AG09309 (cell line): Measurements from ENCODE around the gene PTPRN2.
"Not testable (repeated sequence)": the region's sequence is repeated elsewhere in the genome, so short reads cannot be mapped to it uniquely, and the experiment has no call there.

Source experiments
- DNase-seq: peaks from one replicate; pipeline ENCODE4 v3.0.0-alpha.2; 2010; ENCODE audit warnings: low read depth
- H3K4me3 ChIP-seq: 2 replicates; pipeline ENCODE4 v1.5.1; 2011; ENCODE audit warnings: mild to moderate bottlenecking, low read depth, low read length, moderate library complexity; ENCODE audit not compliant: control insufficient read depth
- CTCF ChIP-seq: IDR thresholded peaks from 2 replicates; pipeline ENCODE4 v1.5.1; 2011; ENCODE audit warnings: mild to moderate bottlenecking, low read depth, low read length, inconsistent platforms; ENCODE audit not compliant: insufficient read depth, control insufficient read depth; ENCODE audit errors: missing control alignments

PTPRN2 gene

GRCh38 chr7:158381956-158382355, 205.7 kb downstream of the PTPRN2 start:
- H3K4me3 ChIP-seq, result no peak overlapping the region
- no peak for TF ChIP-seq CTCF
- no peak for DNase-seq

GRCh38 chr7:158378978-158379377, 208.6 kb downstream of the PTPRN2 start:
- no peak overlapping the region for H3K4me3 ChIP-seq
- no peak for DNase-seq
- TF ChIP-seq CTCF, result no peak

GRCh38 chr7:158377800-158378623, 209.6 kb downstream of the PTPRN2 start:
- no peak for DNase-seq
- H3K4me3 ChIP-seq, result no peak overlapping the region
- TF ChIP-seq CTCF, result no peak

- DNase-seq, result not testable (repeated sequence)
Observed at GRCh38 chr7:158376839-158377186, 210.8 kb downstream of the PTPRN2 start.

GRCh38 chr7:158376146-158376838, 211.3 kb downstream of the PTPRN2 start:
- H3K4me3 ChIP-seq, DNase-seq: not testable (repeated sequence)

More at GRCh38 chr7:158376839-158377186, 210.8 kb downstream of the PTPRN2 start:
- H3K4me3 ChIP-seq, result not testable (repeated sequence)

GRCh38 chr7:158375034-158375433, 212.6 kb downstream of the PTPRN2 start:
- no peak overlapping the region for H3K4me3 ChIP-seq
- DNase-seq, result no peak
- TF ChIP-seq CTCF, result no peak

- no peak for DNase-seq
- no peak overlapping the region for H3K4me3 ChIP-seq
- TF ChIP-seq CTCF, result no peak
Observed at GRCh38 chr7:158374586-158374985, 213.0 kb downstream of the PTPRN2 start.
